ENCODE data around the gene TRAPPC11.

GRCh38 chr4:183716302-183716701 is 57.2 kb downstream of the TRAPPC11 start:
- TF ChIP-seq CTCF (IDR thresholded peaks at IDR 0.05) (no peak), REST (IDR thresholded peaks at IDR 0.05; ENCODE audit: insufficient read depth in 1 of 2, low read depth in 2 of 2, low read length in 1 of 2) (no peak)

Measured in Panc1 (cell line).